Ecto neural progenitor cell (in vitro differentiated cells): Measurements from ENCODE around the gene KRT84.
A peak's percentile ranks its signal among the peaks of the same experiment; 100 is the strongest.
"Not testable (repeated sequence)": the region's sequence is repeated elsewhere in the genome, so short reads cannot be mapped to it uniquely, and the experiment has no call there.

Experiments
- DNase-seq: peaks from one replicate; pipeline ENCODE4 v3.0.0-alpha.2; 2018; ENCODE audit warnings: low spot score

Gene KRT84

GRCh38 chr12:52410589-52411248 is 25.3 kb upstream of the KRT84 start:
- not testable (repeated sequence) for DNase-seq

GRCh38 chr12:52407918-52408317 is 22.5 kb upstream of the KRT84 start:
- no peak for DNase-seq

- no peak for DNase-seq
Observed at GRCh38 chr12:52405922-52406385, 20.5 kb upstream of the KRT84 start, which contains the start of gene KRT82. KRT82 (minus strand) TSS chr12:52406335; CDS start chr12:52406277, 58 bp downstream.

- DNase-seq = no peak
Observed at GRCh38 chr12:52404951-52405350, 19.5 kb upstream of the KRT84 start.

- no peak for DNase-seq
Observed at GRCh38 chr12:52403561-52403960, 18.1 kb upstream of the KRT84 start.

GRCh38 chr12:52402873-52403540 is 17.6 kb upstream of the KRT84 start:
- no peak for DNase-seq

GRCh38 chr12:52402377-52402776 is 16.9 kb upstream of the KRT84 start:
- DNase-seq = no peak

- no peak for DNase-seq
Observed at GRCh38 chr12:52401926-52402325, 16.5 kb upstream of the KRT84 start.

- no peak for DNase-seq
Observed at GRCh38 chr12:52401526-52401925, 16.1 kb upstream of the KRT84 start.

- no peak for DNase-seq
Observed at GRCh38 chr12:52400906-52401305, 15.5 kb upstream of the KRT84 start.

- DNase-seq = no peak
Observed at GRCh38 chr12:52399756-52400155, 14.3 kb upstream of the KRT84 start.

GRCh38 chr12:52398176-52398575 is 12.7 kb upstream of the KRT84 start:
- no peak for DNase-seq

- no peak for DNase-seq
Observed at GRCh38 chr12:52396656-52397055, 11.2 kb upstream of the KRT84 start.

- no peak for DNase-seq
Observed at GRCh38 chr12:52395761-52396434, 10.4 kb upstream of the KRT84 start.

GRCh38 chr12:52394836-52395405 is 9.5 kb upstream of the KRT84 start:
- DNase-seq = no peak

- no peak for DNase-seq
Observed at GRCh38 chr12:52392465-52393007, 7.1 kb upstream of the KRT84 start.

GRCh38 chr12:52391618-52392002 is 6.2 kb upstream of the KRT84 start:
- no peak for DNase-seq

GRCh38 chr12:52390739-52391617 is 5.5 kb upstream of the KRT84 start:
- peak; percentile 70 for DNase-seq

- DNase-seq = no peak
Observed at GRCh38 chr12:52389313-52390207, 4.1 kb upstream of the KRT84 start.

- no peak for DNase-seq
Observed at GRCh38 chr12:52387859-52388258, 2.4 kb upstream of the KRT84 start.
